NB4 (cell line): ENCODE data around the gene RNF17.

Source experiments
- DNase-seq: peaks from one replicate; pipeline ENCODE4 v3.0.0; 2010; ENCODE audit warnings: low read depth
- H3K4me3 ChIP-seq: one replicate; pipeline ENCODE4 v1.5.1; 2011; ENCODE audit warnings: mild to moderate bottlenecking, low read depth, low read length, moderate library complexity
- CTCF ChIP-seq: IDR thresholded peaks from one replicate; pipeline ENCODE4 v1.5.1; 2012; ENCODE audit warnings: low read depth, low read length
- MAX ChIP-seq: IDR thresholded peaks from 2 replicates; pipeline ENCODE4 v1.6.1; 2011; ENCODE audit warnings: low read depth, low read length
- MYC ChIP-seq: IDR thresholded peaks from 2 replicates; pipeline ENCODE4 v1.6.1; 2011; ENCODE audit warnings: low read depth, low read length
- POLR2A ChIP-seq: IDR thresholded peaks from 2 replicates; pipeline ENCODE4 v1.6.1; 2011; ENCODE audit warnings: mild to moderate bottlenecking; ENCODE audit not compliant: insufficient read length; ENCODE audit errors: extremely low read depth

The RNF17 gene

GRCh38 chr13:24742977-24743376 lies 21.0 kb upstream of the RNF17 start:
- no peak for DNase-seq
- no peak overlapping the region for H3K4me3 ChIP-seq

GRCh38 chr13:24744247-24744646 lies 19.7 kb upstream of the RNF17 start:
- no peak for DNase-seq
- H3K4me3 ChIP-seq: no peak overlapping the region
- TF ChIP-seq CTCF (no peak), MAX (no peak), MYC (no peak), POLR2A (no peak)

More at GRCh38 chr13:24742977-24743376, 21.0 kb upstream of the RNF17 start:
- no peak for TF ChIP-seq CTCF
- no peak for TF ChIP-seq POLR2A
- no peak for TF ChIP-seq MAX
- no peak for TF ChIP-seq MYC

- no peak for DNase-seq
- no peak overlapping the region for H3K4me3 ChIP-seq
- no peak for TF ChIP-seq POLR2A
- TF ChIP-seq MAX: no peak
- TF ChIP-seq CTCF: no peak
- TF ChIP-seq MYC: no peak
Observed at GRCh38 chr13:24745516-24745860, 18.5 kb upstream of the RNF17 start.

GRCh38 chr13:24745861-24746617 lies 17.9 kb upstream of the RNF17 start:
- DNase-seq: no peak
- no peak overlapping the region for H3K4me3 ChIP-seq
- no peak for TF ChIP-seq CTCF
- TF ChIP-seq MYC: no peak

GRCh38 chr13:24746618-24747247 lies 17.2 kb upstream of the RNF17 start:
- peak; percentile 48 for DNase-seq
- H3K4me3 ChIP-seq: no peak overlapping the region
- TF ChIP-seq MYC (no peak), CTCF (peak; percentile 26), POLR2A (no peak), MAX (no peak)
